H9 (cell line): ENCODE results near the gene XCR1. TPM values are rescaled to one million over a fixed set of nuclear protein-coding genes. Genes with fewer than 3 reads are reported as not detected.

Experiments used
- DNase-seq: peaks from one replicate; pipeline ENCODE4 v3.0.0-alpha.2; 2017
- H2AFZ ChIP-seq: one replicate; pipeline ENCODE4 v1.6.1; 2013; ENCODE audit warnings: mild to moderate bottlenecking, low read length, control low read depth, moderate library complexity
- H2AK5ac ChIP-seq: 2 replicates; pipeline ENCODE4 v1.6.1; 2013; ENCODE audit warnings: low read length, control low read depth, mixed read lengths; ENCODE audit not compliant: insufficient read length
- H2BK120ac ChIP-seq: one replicate; pipeline ENCODE4 v1.6.1; 2013; ENCODE audit warnings: low read depth, mild to moderate bottlenecking, low read length, control low read depth, inconsistent platforms; ENCODE audit not compliant: poor library complexity, severe bottlenecking
- H2BK12ac ChIP-seq: 2 replicates; pipeline ENCODE4 v1.6.1; 2013; ENCODE audit warnings: low read length, control low read depth, mixed read lengths, low read depth; ENCODE audit not compliant: insufficient read length
- H2BK15ac ChIP-seq: 2 replicates; pipeline ENCODE4 v1.6.1; 2013; ENCODE audit warnings: low read depth, low read length, control low read depth
- H2BK20ac ChIP-seq: one replicate; pipeline ENCODE4 v1.6.1; 2013; ENCODE audit warnings: low read depth, mild to moderate bottlenecking, low read length, control low read depth, inconsistent platforms; ENCODE audit not compliant: poor library complexity, severe bottlenecking
- H2BK5ac ChIP-seq: 2 replicates; pipeline ENCODE4 v1.6.1; 2013; ENCODE audit warnings: low read length, control low read depth, mixed read lengths; ENCODE audit not compliant: insufficient read length
- H3K14ac ChIP-seq: 2 replicates; pipeline ENCODE4 v1.6.1; 2013; ENCODE audit warnings: low read length, control low read depth; ENCODE audit not compliant: insufficient read depth
- H3K18ac ChIP-seq: 2 replicates; pipeline ENCODE4 v1.6.1; 2013; ENCODE audit warnings: low read depth, mild to moderate bottlenecking, mixed read lengths, low read length, control low read depth; ENCODE audit not compliant: insufficient read length
- H3K23ac ChIP-seq: 2 replicates; pipeline ENCODE4 v1.6.1; 2013; ENCODE audit warnings: low read length, control low read depth, mixed read lengths, low read depth; ENCODE audit not compliant: insufficient read length
- H3K23me2 ChIP-seq: 2 replicates; pipeline ENCODE4 v1.6.1; 2013; ENCODE audit warnings: low read depth, mild to moderate bottlenecking, mixed read lengths, low read length, control low read depth; ENCODE audit not compliant: insufficient read length, poor library complexity, severe bottlenecking
- H3K27ac ChIP-seq: 2 replicates; pipeline ENCODE4 v1.5.1; 2013; ENCODE audit warnings: low read length, control low read depth, mixed read lengths, low read depth; ENCODE audit not compliant: insufficient read length
- H3K27me3 ChIP-seq: 2 replicates; pipeline ENCODE4 v1.6.1; 2013; ENCODE audit warnings: low read length, control low read depth, inconsistent platforms; ENCODE audit not compliant: insufficient read depth
- H3K4ac ChIP-seq: 2 replicates; pipeline ENCODE4 v1.6.1; 2013; ENCODE audit warnings: low read depth, mild to moderate bottlenecking, control low read depth, inconsistent platforms, low read length, moderate library complexity
- H3K4me1 ChIP-seq: 2 replicates; pipeline ENCODE4 v1.6.1; 2013; ENCODE audit warnings: low read length, control low read depth, inconsistent platforms; ENCODE audit not compliant: insufficient read depth
- H3K4me2 ChIP-seq: 2 replicates; pipeline ENCODE4 v1.6.1; 2013; ENCODE audit warnings: low read length, control low read depth, mixed read lengths; ENCODE audit not compliant: insufficient read length, insufficient read depth
- H3K56ac ChIP-seq: 2 replicates; pipeline ENCODE4 v1.6.1; 2013; ENCODE audit warnings: low read depth, mild to moderate bottlenecking, mixed read lengths, low read length, control low read depth; ENCODE audit not compliant: insufficient read length
- H3K79me1 ChIP-seq: 2 replicates; pipeline ENCODE4 v1.6.1; 2013; ENCODE audit warnings: low read depth, mild to moderate bottlenecking, moderate library complexity, low read length, control low read depth, inconsistent platforms; ENCODE audit not compliant: insufficient read depth, poor library complexity, severe bottlenecking
- H3K79me2 ChIP-seq: 2 replicates; pipeline ENCODE4 v1.6.1; 2013; ENCODE audit warnings: low read length, control low read depth, inconsistent platforms; ENCODE audit not compliant: insufficient read depth
- H3K9ac ChIP-seq: 2 replicates; pipeline ENCODE4 v1.6.1; 2013; ENCODE audit warnings: low read length, control low read depth, mixed read lengths; ENCODE audit not compliant: insufficient read length; ENCODE audit errors: extremely low read depth
- H3K9me3 ChIP-seq: one replicate; pipeline ENCODE4 v1.6.1; 2013; ENCODE audit warnings: low read depth, low read length, inconsistent platforms; ENCODE audit not compliant: control insufficient read depth
- H3T11ph ChIP-seq: one replicate; pipeline ENCODE4 v1.6.1; 2013; ENCODE audit warnings: mild to moderate bottlenecking, low read length, control low read depth, inconsistent platforms
- H4K20me1 ChIP-seq: one replicate; pipeline ENCODE4 v1.6.1; 2013; ENCODE audit not compliant: control insufficient read depth, insufficient read length, insufficient read depth
- H4K5ac ChIP-seq: 2 replicates; pipeline ENCODE4 v1.6.1; 2013; ENCODE audit warnings: low read depth, mild to moderate bottlenecking, mixed read lengths, low read length, control low read depth; ENCODE audit not compliant: insufficient read length
- H4K8ac ChIP-seq: replicated peaks from 2 replicates; pipeline ENCODE4 v1.6.1; 2013; ENCODE audit warnings: low read length, control low read depth, mixed read lengths, low read depth; ENCODE audit not compliant: insufficient read length
- H4K91ac ChIP-seq: 2 replicates; pipeline ENCODE4 v1.6.1; 2013; ENCODE audit warnings: low read depth, mild to moderate bottlenecking, moderate library complexity, mixed read lengths, low read length, control low read depth; ENCODE audit not compliant: insufficient read length
- H3K27ac Mint-ChIP-seq, 3 experiments: 2 replicates in 2 of 3; 3 replicates in 1 of 3; pipeline ENCODE4 v1.8.0; 2020 to 2021; ENCODE audit warnings: mixed read lengths in 3 of 3, mild to moderate bottlenecking in 1 of 3, moderate library complexity in 1 of 3
- H3K27me3 Mint-ChIP-seq: 2 replicates; pipeline ENCODE4 v1.8.0; 2021; ENCODE audit warnings: low read depth, mild to moderate bottlenecking, moderate library complexity, mixed read lengths
- H3K36me3 Mint-ChIP-seq, 3 experiments: 2 replicates in 2 of 3; 3 replicates in 1 of 3; pipeline ENCODE4 v1.8.0; 2020 to 2021; ENCODE audit warnings: low read depth in 3 of 3, mixed read lengths in 3 of 3; ENCODE audit not compliant: insufficient read depth in 1 of 3
- H3K4me1 Mint-ChIP-seq, 2 experiments: 2 replicates each; pipeline ENCODE4 v1.8.0; 2020; ENCODE audit warnings: mixed read lengths in 2 of 2
- H3K4me3 Mint-ChIP-seq, 2 experiments: 2 replicates in 1 of 2; 3 replicates in 1 of 2; pipeline ENCODE4 v1.8.0; 2020 to 2021; ENCODE audit warnings: mild to moderate bottlenecking in 2 of 2, mixed read lengths in 2 of 2, moderate library complexity in 1 of 2
- H3K9me3 Mint-ChIP-seq, 2 experiments: 2 replicates in 1 of 2; 3 replicates in 1 of 2; pipeline ENCODE4 v1.8.0; 2020; ENCODE audit warnings: mild to moderate bottlenecking in 2 of 2, mixed read lengths in 2 of 2, moderate library complexity in 1 of 2
- WGBS: extraction: QIAGEN DNeasy Blood & Tissue Kit; methylation state at CpG from one replicate; pipeline ENCODE4 v1.1.7; 2013; ENCODE audit warnings: missing lambda C conversion rate, low lambda C conversion rate, mixed read lengths; ENCODE audit not compliant: insufficient read length; ENCODE audit errors: extremely low coverage; 5-methylcytosine and 5-hydroxymethylcytosine counted together
- total RNA-seq: library from RNA; stranded (reverse); gene quantifications from 2 replicates; pipeline ENCODE4 v1.2.1, GENCODE V29; 2021
- TF ChIP-seq, protein P1 (sequence below): fragments of 200-600 bp; sonication (generic); conservative IDR thresholded peaks from 3 replicates; pipeline ENCODE4 v1.8.0; 2021; ENCODE audit warnings: antibody characterized with exemption, mild to moderate bottlenecking

XCR1 gene
- total RNA-seq, 1 experiment from 2014 or later = not detected

DNA sequence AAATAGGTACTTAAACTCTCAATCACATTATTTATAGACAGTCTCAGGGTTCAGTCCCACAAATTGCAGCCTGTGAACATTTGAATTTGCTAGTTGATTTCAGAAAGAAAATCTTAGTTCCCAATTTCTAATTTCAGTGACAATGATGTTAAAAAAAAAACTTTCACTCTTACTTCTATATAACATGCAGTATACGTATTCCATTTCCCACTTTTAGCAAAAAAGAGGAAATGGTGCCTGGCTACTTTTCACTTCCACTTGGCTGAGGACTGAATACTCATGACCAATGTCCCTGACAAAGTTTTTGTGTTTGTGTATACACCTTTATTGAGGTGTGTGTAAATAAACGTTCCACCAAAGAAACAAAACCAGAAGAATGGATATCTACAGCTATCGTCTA is 32.1 kb upstream of the XCR1 start:
- no peaks in the 10 kb centered on the region for H3K4me1 ChIP-seq
- H3K56ac ChIP-seq = no peak overlapping the region
- H3K79me2 ChIP-seq = no peaks in the 10 kb centered on the region
- no peaks in the 10 kb centered on the region for H3K36me3 Mint-ChIP-seq
- no peak overlapping the region for H3K4ac ChIP-seq
- H3K27ac ChIP-seq = no peak overlapping the region
- no peaks in the 10 kb centered on the region for H3K4me1 Mint-ChIP-seq
- no peaks in the 10 kb centered on the region for H3K9me3 ChIP-seq
- no peaks in the 10 kb centered on the region for H3K79me1 ChIP-seq
- no peak overlapping the region for H2BK120ac ChIP-seq
- no peak overlapping the region for H3K4me3 Mint-ChIP-seq
- H3K23ac ChIP-seq = no peak overlapping the region
- no peak overlapping the region for H3K27ac Mint-ChIP-seq
- no peak overlapping the region for H4K5ac ChIP-seq
- H2AFZ ChIP-seq = no peak overlapping the region
- no peaks in the 10 kb centered on the region for H4K20me1 ChIP-seq
- H3K9ac ChIP-seq = no peak overlapping the region
- H3K4me2 ChIP-seq = no peak overlapping the region
- no peaks in the 10 kb centered on the region for H3K23me2 ChIP-seq
- H3T11ph ChIP-seq = no peak overlapping the region
- H3K27me3 ChIP-seq = no peaks in the 10 kb centered on the region
- H3K27me3 Mint-ChIP-seq = peaks cover 2% of the 10 kb centered on the region; the same call in 1 of the 2 replicates
- no peak overlapping the region for H3K18ac ChIP-seq
- H4K8ac ChIP-seq = no peak overlapping the region
- no peak overlapping the region for H2BK5ac ChIP-seq
- no peaks in the 10 kb centered on the region for H3K9me3 Mint-ChIP-seq
- H2BK20ac ChIP-seq = no peak overlapping the region
- H4K91ac ChIP-seq = no peak overlapping the region
- no CpG with 5 or more reads among the region's 3 CpGs for WGBS
- no peak overlapping the region for H2BK12ac ChIP-seq
- DNase-seq = no peak
- no peak overlapping the region for H2BK15ac ChIP-seq
- TF ChIP-seq, protein P1, sequence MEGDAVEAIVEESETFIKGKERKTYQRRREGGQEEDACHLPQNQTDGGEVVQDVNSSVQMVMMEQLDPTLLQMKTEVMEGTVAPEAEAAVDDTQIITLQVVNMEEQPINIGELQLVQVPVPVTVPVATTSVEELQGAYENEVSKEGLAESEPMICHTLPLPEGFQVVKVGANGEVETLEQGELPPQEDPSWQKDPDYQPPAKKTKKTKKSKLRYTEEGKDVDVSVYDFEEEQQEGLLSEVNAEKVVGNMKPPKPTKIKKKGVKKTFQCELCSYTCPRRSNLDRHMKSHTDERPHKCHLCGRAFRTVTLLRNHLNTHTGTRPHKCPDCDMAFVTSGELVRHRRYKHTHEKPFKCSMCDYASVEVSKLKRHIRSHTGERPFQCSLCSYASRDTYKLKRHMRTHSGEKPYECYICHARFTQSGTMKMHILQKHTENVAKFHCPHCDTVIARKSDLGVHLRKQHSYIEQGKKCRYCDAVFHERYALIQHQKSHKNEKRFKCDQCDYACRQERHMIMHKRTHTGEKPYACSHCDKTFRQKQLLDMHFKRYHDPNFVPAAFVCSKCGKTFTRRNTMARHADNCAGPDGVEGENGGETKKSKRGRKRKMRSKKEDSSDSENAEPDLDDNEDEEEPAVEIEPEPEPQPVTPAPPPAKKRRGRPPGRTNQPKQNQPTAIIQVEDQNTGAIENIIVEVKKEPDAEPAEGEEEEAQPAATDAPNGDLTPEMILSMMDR = no peak
- no peak overlapping the region for H2AK5ac ChIP-seq
- H3K14ac ChIP-seq = no peak overlapping the region
